Measurements from ENCODE around the gene SHOC2. TPM values are rescaled to one million over a fixed set of nuclear protein-coding genes. Genes with fewer than 3 reads are reported as not detected.
A peak's percentile ranks its signal among the peaks of the same experiment; 100 is the strongest.
"Not testable (repeated sequence)": the region's sequence is repeated elsewhere in the genome, so short reads cannot be mapped to it uniquely, and the experiment has no call there.

Gene SHOC2
- total RNA-seq, 1 donor from 2014 or later = 20.3 TPM

GRCh38 chr10:110900983-110901382 is 18.4 kb upstream of the SHOC2 start:
- ATAC-seq (peak; percentile 49), DNase-seq (ENCODE audit: low spot score) (no peak)

GRCh38 chr10:110901954-110902819 is 17.2 kb upstream of the SHOC2 start:
- DNase-seq (ENCODE audit: low spot score) (no peak), ATAC-seq (no peak)

GRCh38 chr10:110903280-110904278 is 15.8 kb upstream of the SHOC2 start:
- DNase-seq (ENCODE audit: low spot score) = no peak
- ATAC-seq = no peak

GRCh38 chr10:110910138-110910537 is 9.3 kb upstream of the SHOC2 start:
- DNase-seq (ENCODE audit: low spot score) = no peak
- no peak for ATAC-seq

GRCh38 chr10:110912374-110912773 is 7.0 kb upstream of the SHOC2 start:
- DNase-seq (ENCODE audit: low spot score) (no peak), ATAC-seq (no peak)

GRCh38 chr10:110914431-110914830 is 5.0 kb upstream of the SHOC2 start:
- no peak for DNase-seq (ENCODE audit: low spot score)
- ATAC-seq = no peak

- ATAC-seq = no peak
- no peak for DNase-seq (ENCODE audit: low spot score)
Observed at GRCh38 chr10:110915035-110915434, 4.4 kb upstream of the SHOC2 start.

- DNase-seq (ENCODE audit: low spot score); ATAC-seq: not testable (repeated sequence)
Observed at GRCh38 chr10:110915600-110915999, 3.8 kb upstream of the SHOC2 start.

- DNase-seq (ENCODE audit: low spot score) (no peak), ATAC-seq (no peak)
Observed at GRCh38 chr10:110916554-110917346, 2.7 kb upstream of the SHOC2 start.

- ATAC-seq = no peak
- no peak for DNase-seq (ENCODE audit: low spot score)
Observed at GRCh38 chr10:110918269-110918642, 1.1 kb upstream of the SHOC2 start.

- peak; percentile 97 for DNase-seq (ENCODE audit: low spot score)
- peak; percentile 87 for ATAC-seq
Observed at GRCh38 chr10:110918643-110919348, 608 bp upstream of the SHOC2 start, which contains the start of gene BBIP1. Gene BBIP1, minus strand, starts transcription at chr10:110919180. Its CDS starts 1,023 bp downstream, at chr10:110918157.

GRCh38 chr10:110919971-110920881 is 822 bp downstream of the SHOC2 start:
- DNase-seq (ENCODE audit: low spot score) (peak; percentile 55), ATAC-seq (peak; percentile 0)

GRCh38 chr10:110923856-110924493 is 4.6 kb downstream of the SHOC2 start:
- DNase-seq (ENCODE audit: low spot score) (no peak), ATAC-seq (peak; percentile 1)

GRCh38 chr10:110927461-110927860 is 8.1 kb downstream of the SHOC2 start:
- DNase-seq (ENCODE audit: low spot score) (no peak), ATAC-seq (no peak)

GRCh38 chr10:110931769-110932381 is 12.5 kb downstream of the SHOC2 start:
- DNase-seq (ENCODE audit: low spot score) = no peak
- ATAC-seq = no peak

- ATAC-seq (no peak), DNase-seq (ENCODE audit: low spot score) (no peak)
Observed at GRCh38 chr10:110932505-110933180, 13.2 kb downstream of the SHOC2 start.

- ATAC-seq = no peak
- no peak for DNase-seq (ENCODE audit: low spot score)
Observed at GRCh38 chr10:110936757-110937156, 17.4 kb downstream of the SHOC2 start.
